Liver (tissue), 9 donors: ENCODE measurements around the gene AUH. TPM values are rescaled to one million over a fixed set of nuclear protein-coding genes. Genes with fewer than 3 reads are reported as not detected.

Experiments
- DNase-seq: peaks from one replicate; pipeline ENCODE4 v3.0.0-alpha.2; 2017; ENCODE audit warnings: low spot score
- H3K27ac ChIP-seq, 2 donors: one replicate each; pipeline ENCODE4 v1.7.0; 2013; ENCODE audit warnings: inconsistent platforms in 2 of 2, low read length in 2 of 2, control low read depth in 1 of 2, low read depth in 1 of 2, mild to moderate bottlenecking in 1 of 2
- H3K27me3 ChIP-seq, 4 donors: one replicate each; pipeline versions ENCODE4 v1.6.1 to v1.7.0; 2013; ENCODE audit warnings: low read length in 3 of 4, inconsistent platforms in 1 of 4, mild to moderate bottlenecking in 1 of 4, moderate library complexity in 1 of 4; ENCODE audit not compliant: control insufficient read depth in 4 of 4, insufficient read depth in 4 of 4
- H3K36me3 ChIP-seq, 4 donors: one replicate each; pipeline versions ENCODE4 v1.6.1 to v1.7.0; 2013; ENCODE audit warnings: low read length in 3 of 4, mild to moderate bottlenecking in 3 of 4, low read depth in 1 of 4, moderate library complexity in 1 of 4; ENCODE audit not compliant: control insufficient read depth in 4 of 4, insufficient read depth in 3 of 4
- H3K4me1 ChIP-seq, 4 donors: one replicate each; pipeline versions ENCODE4 v1.6.1 to v1.7.0; 2013; ENCODE audit warnings: low read length in 3 of 4, mild to moderate bottlenecking in 3 of 4, moderate library complexity in 1 of 4; ENCODE audit not compliant: control insufficient read depth in 4 of 4, insufficient read depth in 4 of 4
- H3K4me3 ChIP-seq, 3 donors: one replicate each; pipeline versions ENCODE4 v1.6.1 to v1.7.0; 2013; ENCODE audit warnings: low read length in 3 of 3, control low read depth in 1 of 3, low read depth in 1 of 3, mild to moderate bottlenecking in 1 of 3
- H3K9ac ChIP-seq, 2 donors: one replicate each; pipeline ENCODE4 v1.7.0; 2013; ENCODE audit warnings: low read length in 2 of 2, mild to moderate bottlenecking in 2 of 2, moderate library complexity in 2 of 2, control low read depth in 1 of 2, low read depth in 1 of 2
- H3K9me3 ChIP-seq, 4 donors: one replicate each; pipeline versions ENCODE4 v1.6.1 to v1.7.0; 2013; ENCODE audit warnings: low read length in 3 of 4; ENCODE audit not compliant: control insufficient read depth in 4 of 4
- ATF3 ChIP-seq: IDR thresholded peaks from 2 replicates; pipeline ENCODE4 v1.6.1; 2016; ENCODE audit warnings: antibody characterized with exemption
- EGR1 ChIP-seq, 2 donors: IDR thresholded peaks; 2 replicates each; pipeline ENCODE4 v1.6.1; 2016 to 2018; ENCODE audit warnings: antibody characterized with exemption in 2 of 2, low read depth in 2 of 2
- FOXA1 ChIP-seq: IDR thresholded peaks from 2 replicates; pipeline ENCODE4 v1.6.1; 2016; ENCODE audit warnings: antibody characterized with exemption
- FOXA2 ChIP-seq: IDR thresholded peaks from 2 replicates; pipeline ENCODE4 v1.6.1; 2016; ENCODE audit warnings: antibody characterized with exemption
- GABPA ChIP-seq, 2 donors: IDR thresholded peaks in 1 of 2; conservative IDR thresholded peaks in 1 of 2; 2 replicates each; pipeline ENCODE4 v1.6.1; 2016; ENCODE audit warnings: antibody characterized with exemption in 2 of 2, mild to moderate bottlenecking in 1 of 2, moderate library complexity in 1 of 2
- HNF4A ChIP-seq, 2 donors: conservative IDR thresholded peaks; 2 replicates each; pipeline ENCODE4 v1.6.1; 2016; ENCODE audit warnings: antibody characterized with exemption in 2 of 2, mild to moderate bottlenecking in 2 of 2
- HNF4G ChIP-seq: IDR thresholded peaks from 2 replicates; pipeline ENCODE4 v1.6.1; 2016; ENCODE audit warnings: antibody characterized with exemption
- NR2F2 ChIP-seq: IDR thresholded peaks from 2 replicates; pipeline ENCODE4 v1.6.1; 2016; ENCODE audit warnings: antibody characterized with exemption
- RAD21 ChIP-seq, 2 donors: IDR thresholded peaks; 2 replicates each; pipeline ENCODE4 v1.6.1; 2016; ENCODE audit warnings: antibody characterized with exemption in 2 of 2, mild to moderate bottlenecking in 2 of 2
- TAF1 ChIP-seq: conservative IDR thresholded peaks from 2 replicates; pipeline ENCODE4 v1.6.1; 2016; ENCODE audit warnings: antibody characterized with exemption, mild to moderate bottlenecking
- YY1 ChIP-seq: IDR thresholded peaks from 2 replicates; pipeline ENCODE4 v1.6.1; 2016; ENCODE audit warnings: antibody characterized with exemption, mild to moderate bottlenecking
- WGBS: extraction: QIAGEN DNeasy Blood & Tissue Kit; methylation state at CpG from one replicate; pipeline ENCODE4 v1.1.7; 2013; 5-methylcytosine and 5-hydroxymethylcytosine counted together
- polyA plus RNA-seq, 2 donors: library from polyadenylated mRNA; stranded (reverse) in 1 of 2; unstranded in 1 of 2; fragments of 200-250 nt in 1 of 2; fragments of >200 nt in 1 of 2; fragmentation: Nextera tagmentation in 1 of 2; extraction: Ambion mirVana in 1 of 2; gene quantifications; one replicate each; pipeline versions ENCODE4 v1.2.1 to v1.2.3, GENCODE V29; 2013 to 2015
- total RNA-seq, 2 donors: library from RNA; depleted of rRNA; stranded (reverse); fragments of >200 nt; gene quantifications; one replicate each; pipeline ENCODE4 v1.2.3, GENCODE V29; 2014
- TF ChIP-seq, protein P1 (sequence below): IDR thresholded peaks from 2 replicates; pipeline ENCODE4 v1.6.1; 2016; ENCODE audit warnings: antibody characterized with exemption, mild to moderate bottlenecking
- TF ChIP-seq, protein P2 (sequence below): IDR thresholded peaks from 2 replicates; pipeline ENCODE4 v1.6.1; 2016; ENCODE audit warnings: antibody characterized with exemption
- TF ChIP-seq, protein P3 (sequence below): fragments of 150-350 bp; IDR thresholded peaks from 2 replicates; pipeline ENCODE4 v1.5.1; 2017; ENCODE audit warnings: improper control_type of control experiment, low read depth, low read length; ENCODE audit not compliant: missing input control
- TF ChIP-seq, protein P4 (sequence below): IDR thresholded peaks from 2 replicates; pipeline ENCODE4 v1.6.1; 2016; ENCODE audit warnings: antibody characterized with exemption
- donor health status: healthy.
- donor health status: healthy.
- donor health status: healthy.
- donor health status: healthy.
- donor health status: healthy.

Gene AUH
- total and polyA plus RNA-seq, 4 donors = 12.1 to 30.0 (median 24.9) TPM

DNA sequence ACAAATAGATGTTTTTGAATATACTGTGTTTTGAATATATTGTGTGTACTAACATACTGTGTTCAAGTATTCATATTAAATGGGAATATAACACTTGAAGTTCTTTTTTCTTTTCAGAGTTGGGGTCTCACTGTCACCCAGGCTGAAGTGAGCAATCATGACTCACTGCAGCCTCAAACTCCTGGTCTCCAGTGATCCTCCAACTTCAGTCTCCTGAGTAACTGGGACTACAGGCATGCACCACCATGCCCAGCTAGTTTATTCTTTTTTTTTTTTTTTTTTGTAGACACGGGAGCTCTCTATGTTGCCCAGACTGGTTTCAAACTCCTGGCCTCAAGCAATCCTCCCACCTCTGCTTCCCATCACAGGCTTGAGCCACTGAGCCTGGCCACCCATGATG is 23.2 kb upstream of the AUH start:
- TF ChIP-seq YY1 = no peak
- no peak for TF ChIP-seq GABPA (IDR thresholded peaks at IDR 0.05 in 1 of 2, conservative IDR thresholded peaks at IDR 0.05 in 1 of 2)
- no peak for TF ChIP-seq HNF4A (conservative IDR thresholded peaks at IDR 0.05)
- no peak for TF ChIP-seq ATF3
- no peak for TF ChIP-seq TAF1
- TF ChIP-seq, protein P1, sequence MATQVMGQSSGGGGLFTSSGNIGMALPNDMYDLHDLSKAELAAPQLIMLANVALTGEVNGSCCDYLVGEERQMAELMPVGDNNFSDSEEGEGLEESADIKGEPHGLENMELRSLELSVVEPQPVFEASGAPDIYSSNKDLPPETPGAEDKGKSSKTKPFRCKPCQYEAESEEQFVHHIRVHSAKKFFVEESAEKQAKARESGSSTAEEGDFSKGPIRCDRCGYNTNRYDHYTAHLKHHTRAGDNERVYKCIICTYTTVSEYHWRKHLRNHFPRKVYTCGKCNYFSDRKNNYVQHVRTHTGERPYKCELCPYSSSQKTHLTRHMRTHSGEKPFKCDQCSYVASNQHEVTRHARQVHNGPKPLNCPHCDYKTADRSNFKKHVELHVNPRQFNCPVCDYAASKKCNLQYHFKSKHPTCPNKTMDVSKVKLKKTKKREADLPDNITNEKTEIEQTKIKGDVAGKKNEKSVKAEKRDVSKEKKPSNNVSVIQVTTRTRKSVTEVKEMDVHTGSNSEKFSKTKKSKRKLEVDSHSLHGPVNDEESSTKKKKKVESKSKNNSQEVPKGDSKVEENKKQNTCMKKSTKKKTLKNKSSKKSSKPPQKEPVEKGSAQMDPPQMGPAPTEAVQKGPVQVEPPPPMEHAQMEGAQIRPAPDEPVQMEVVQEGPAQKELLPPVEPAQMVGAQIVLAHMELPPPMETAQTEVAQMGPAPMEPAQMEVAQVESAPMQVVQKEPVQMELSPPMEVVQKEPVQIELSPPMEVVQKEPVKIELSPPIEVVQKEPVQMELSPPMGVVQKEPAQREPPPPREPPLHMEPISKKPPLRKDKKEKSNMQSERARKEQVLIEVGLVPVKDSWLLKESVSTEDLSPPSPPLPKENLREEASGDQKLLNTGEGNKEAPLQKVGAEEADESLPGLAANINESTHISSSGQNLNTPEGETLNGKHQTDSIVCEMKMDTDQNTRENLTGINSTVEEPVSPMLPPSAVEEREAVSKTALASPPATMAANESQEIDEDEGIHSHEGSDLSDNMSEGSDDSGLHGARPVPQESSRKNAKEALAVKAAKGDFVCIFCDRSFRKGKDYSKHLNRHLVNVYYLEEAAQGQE = no peak
- TF ChIP-seq, protein P2, sequence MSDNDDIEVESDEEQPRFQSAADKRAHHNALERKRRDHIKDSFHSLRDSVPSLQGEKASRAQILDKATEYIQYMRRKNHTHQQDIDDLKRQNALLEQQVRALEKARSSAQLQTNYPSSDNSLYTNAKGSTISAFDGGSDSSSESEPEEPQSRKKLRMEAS = no peak
- TF ChIP-seq, protein P3, sequence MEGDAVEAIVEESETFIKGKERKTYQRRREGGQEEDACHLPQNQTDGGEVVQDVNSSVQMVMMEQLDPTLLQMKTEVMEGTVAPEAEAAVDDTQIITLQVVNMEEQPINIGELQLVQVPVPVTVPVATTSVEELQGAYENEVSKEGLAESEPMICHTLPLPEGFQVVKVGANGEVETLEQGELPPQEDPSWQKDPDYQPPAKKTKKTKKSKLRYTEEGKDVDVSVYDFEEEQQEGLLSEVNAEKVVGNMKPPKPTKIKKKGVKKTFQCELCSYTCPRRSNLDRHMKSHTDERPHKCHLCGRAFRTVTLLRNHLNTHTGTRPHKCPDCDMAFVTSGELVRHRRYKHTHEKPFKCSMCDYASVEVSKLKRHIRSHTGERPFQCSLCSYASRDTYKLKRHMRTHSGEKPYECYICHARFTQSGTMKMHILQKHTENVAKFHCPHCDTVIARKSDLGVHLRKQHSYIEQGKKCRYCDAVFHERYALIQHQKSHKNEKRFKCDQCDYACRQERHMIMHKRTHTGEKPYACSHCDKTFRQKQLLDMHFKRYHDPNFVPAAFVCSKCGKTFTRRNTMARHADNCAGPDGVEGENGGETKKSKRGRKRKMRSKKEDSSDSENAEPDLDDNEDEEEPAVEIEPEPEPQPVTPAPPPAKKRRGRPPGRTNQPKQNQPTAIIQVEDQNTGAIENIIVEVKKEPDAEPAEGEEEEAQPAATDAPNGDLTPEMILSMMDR = no peak
- TF ChIP-seq HNF4G = no peak
- no peak for TF ChIP-seq NR2F2
- TF ChIP-seq RAD21 (IDR thresholded peaks at IDR 0.05) = no peak
- no peak for TF ChIP-seq FOXA2
- TF ChIP-seq FOXA1 = no peak
- Histone ChIP-seq H3K9ac (no peak overlapping the region), H3K27ac (no peak overlapping the region), H3K4me3 (no peak overlapping the region), H3K36me3 (no peaks in the 10 kb centered on the region), H3K4me1 (no peaks in the 10 kb centered on the region), H3K9me3 (no peaks in the 10 kb centered on the region), H3K27me3 (no peaks in the 10 kb centered on the region)
- WGBS = 89% methylated on average over 1 of the region's 1 CpG
- no peak for DNase-seq

DNA sequence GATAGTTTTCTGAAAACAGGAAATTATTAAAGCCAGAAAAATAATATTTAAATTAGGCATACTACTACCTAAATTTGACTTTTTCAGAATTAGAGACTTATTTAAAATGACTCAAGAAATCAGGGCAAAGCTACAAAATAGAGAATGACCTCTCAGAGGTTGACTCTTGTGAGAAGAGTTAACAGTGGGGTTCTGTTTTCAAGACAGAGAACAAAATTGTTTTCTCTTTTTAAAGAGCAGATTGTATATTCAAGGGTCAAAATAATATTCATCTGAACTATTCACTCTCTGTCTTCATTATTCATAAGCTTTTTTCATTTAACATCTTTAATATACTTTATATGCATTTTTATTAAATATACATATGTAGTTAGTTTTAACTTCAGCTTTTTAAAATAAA is 21.9 kb upstream of the AUH start:
- no peaks in the 10 kb centered on the region for H3K9me3 ChIP-seq
- TF ChIP-seq, protein P2 = no peak
- TF ChIP-seq, protein P4, sequence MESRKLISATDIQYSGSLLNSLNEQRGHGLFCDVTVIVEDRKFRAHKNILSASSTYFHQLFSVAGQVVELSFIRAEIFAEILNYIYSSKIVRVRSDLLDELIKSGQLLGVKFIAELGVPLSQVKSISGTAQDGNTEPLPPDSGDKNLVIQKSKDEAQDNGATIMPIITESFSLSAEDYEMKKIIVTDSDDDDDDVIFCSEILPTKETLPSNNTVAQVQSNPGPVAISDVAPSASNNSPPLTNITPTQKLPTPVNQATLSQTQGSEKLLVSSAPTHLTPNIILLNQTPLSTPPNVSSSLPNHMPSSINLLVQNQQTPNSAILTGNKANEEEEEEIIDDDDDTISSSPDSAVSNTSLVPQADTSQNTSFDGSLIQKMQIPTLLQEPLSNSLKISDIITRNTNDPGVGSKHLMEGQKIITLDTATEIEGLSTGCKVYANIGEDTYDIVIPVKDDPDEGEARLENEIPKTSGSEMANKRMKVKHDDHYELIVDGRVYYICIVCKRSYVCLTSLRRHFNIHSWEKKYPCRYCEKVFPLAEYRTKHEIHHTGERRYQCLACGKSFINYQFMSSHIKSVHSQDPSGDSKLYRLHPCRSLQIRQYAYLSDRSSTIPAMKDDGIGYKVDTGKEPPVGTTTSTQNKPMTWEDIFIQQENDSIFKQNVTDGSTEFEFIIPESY = no peak
- TF ChIP-seq RAD21 (IDR thresholded peaks at IDR 0.05) (no peak), FOXA1 (no peak), GABPA (IDR thresholded peaks at IDR 0.05 in 1 of 2, conservative IDR thresholded peaks at IDR 0.05 in 1 of 2) (no peak), EGR1 (IDR thresholded peaks at IDR 0.05; ENCODE audit: low read depth in 2 of 2) (no peak), TAF1 (no peak), HNF4A (conservative IDR thresholded peaks at IDR 0.05) (no peak), HNF4G (no peak)

More for the DNA sequence above, 21.9 kb upstream of the AUH start:
- Histone ChIP-seq H3K4me1 (peaks cover 0 to 2% (median 0%) of the 10 kb centered on the region in 4 donors), H3K9ac (no peak overlapping the region), H3K36me3 (no peaks in the 10 kb centered on the region), H3K27me3 (no peaks in the 10 kb centered on the region), H3K4me3 (no peak overlapping the region), H3K27ac (no peak overlapping the region)
- DNase-seq = no peak
